ENCODE results near the gene NEMF.
"Not testable (repeated sequence)": the region's sequence is repeated elsewhere in the genome, so short reads cannot be mapped to it uniquely, and the experiment has no call there.

The NEMF gene

GRCh38 chr14:49816118-49816517, 36.5 kb downstream of the NEMF start:
- DNase-seq (ENCODE audit: low read depth): not testable (repeated sequence)

GRCh38 chr14:49808780-49809179, 43.8 kb downstream of the NEMF start:
- no peak for DNase-seq (ENCODE audit: low read depth)

- no peak for DNase-seq (ENCODE audit: low read depth)
These were observed 56.6 kb downstream of the NEMF start for GRCh38 chr14:49796025-49796424.

GRCh38 chr14:49792618-49793017, 60.0 kb downstream of the NEMF start:
- DNase-seq (ENCODE audit: low read depth): no peak

- DNase-seq (ENCODE audit: low read depth): no peak
These were observed 66.3 kb downstream of the NEMF start for GRCh38 chr14:49786315-49786714.

- no peak for DNase-seq (ENCODE audit: low read depth)
These were observed 69.1 kb downstream of the NEMF start for GRCh38 chr14:49783394-49784014.

GRCh38 chr14:49781040-49781439, 71.5 kb downstream of the NEMF start:
- DNase-seq (ENCODE audit: low read depth): not testable (repeated sequence)

GRCh38 chr14:49778421-49778820, 74.2 kb downstream of the NEMF start:
- no peak for DNase-seq (ENCODE audit: low read depth)

- no peak for DNase-seq (ENCODE audit: low read depth)
These were observed 78.5 kb downstream of the NEMF start for GRCh38 chr14:49774106-49774505.

- DNase-seq (ENCODE audit: low read depth): not testable (repeated sequence)
These were observed 80.9 kb downstream of the NEMF start for GRCh38 chr14:49771691-49772090.

GRCh38 chr14:49770212-49770817, 82.3 kb downstream of the NEMF start:
- no peak for DNase-seq (ENCODE audit: low read depth)

- no peak for DNase-seq (ENCODE audit: low read depth)
These were observed 82.9 kb downstream of the NEMF start for GRCh38 chr14:49769581-49770211.

- DNase-seq (ENCODE audit: low read depth): no peak
These were observed 83.4 kb downstream of the NEMF start for GRCh38 chr14:49769171-49769570.

- peak; percentile 42 for DNase-seq (ENCODE audit: low read depth)
These were observed 84.1 kb downstream of the NEMF start for GRCh38 chr14:49768301-49769121.

- DNase-seq (ENCODE audit: low read depth): peak; percentile 79
These were observed 84.9 kb downstream of the NEMF start, which contains the start of gene KLHDC2 for GRCh38 chr14:49767571-49768300. Gene KLHDC2 (plus strand): TSS chr14:49768153. CDS start chr14:49768469, 316 bp downstream.

- DNase-seq (ENCODE audit: low read depth): no peak
These were observed 85.4 kb downstream of the NEMF start for GRCh38 chr14:49767270-49767570.

- DNase-seq (ENCODE audit: low read depth): no peak
These were observed 85.7 kb downstream of the NEMF start for GRCh38 chr14:49766839-49767238.

GRCh38 chr14:49761839-49762551, 90.6 kb downstream of the NEMF start:
- no peak for DNase-seq (ENCODE audit: low read depth)

- no peak for DNase-seq (ENCODE audit: low read depth)
These were observed 97.2 kb downstream of the NEMF start for GRCh38 chr14:49755378-49755777.

GRCh38 chr14:49754570-49755097, 98.0 kb downstream of the NEMF start:
- DNase-seq (ENCODE audit: low read depth): no peak

- DNase-seq (ENCODE audit: low read depth): not testable (repeated sequence)
These were observed 106.1 kb downstream of the NEMF start for GRCh38 chr14:49746476-49746875.
